Measurements from ENCODE around the gene SCNN1G.

The SCNN1G gene

DNA sequence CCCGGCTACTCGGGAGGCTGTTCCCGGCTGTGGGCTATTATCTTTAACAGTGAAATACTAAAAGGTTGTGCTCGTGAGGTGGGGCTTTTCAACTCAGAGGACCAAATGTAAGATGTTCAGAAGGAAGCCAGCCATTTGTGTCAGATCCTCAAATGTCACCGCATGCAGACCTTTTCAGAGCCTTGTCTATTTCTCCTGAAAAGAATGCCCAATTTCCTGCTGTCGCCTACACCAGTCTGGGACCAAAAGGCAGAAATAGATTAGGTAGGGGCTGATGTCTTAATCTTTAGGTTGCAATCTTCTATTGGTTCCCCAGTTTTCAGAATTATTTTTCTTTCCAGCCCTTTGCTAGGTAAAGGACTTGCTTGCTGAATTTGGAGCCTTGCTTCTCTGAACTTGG, 24.4 kb upstream of the SCNN1G start:
- no peak overlapping the region for H2AFZ ChIP-seq (ENCODE audit: low read depth, low read length)
- H2BK15ac ChIP-seq (ENCODE audit: low read depth, poor library complexity, severe bottlenecking), result no peak overlapping the region
- no peak overlapping the region for H3K4me3 ChIP-seq (ENCODE audit: insufficient read depth in 1 of 2, low read depth in 1 of 2, low read length in 2 of 2)
- no peak overlapping the region for H4K91ac ChIP-seq (ENCODE audit: low read length)
- peaks cover 3 to 14% of the 10 kb centered on the region in 2 experiments for H3K27me3 ChIP-seq (ENCODE audit: control insufficient read depth in 1 of 2, insufficient read depth in 1 of 2, low read length in 2 of 2)
- H3K27ac ChIP-seq (ENCODE audit: low read length, poor library complexity, severe bottlenecking), result no peak overlapping the region
- no peak overlapping the region for H4K8ac ChIP-seq (ENCODE audit: low read length)
- H3K36me3 ChIP-seq (ENCODE audit: control insufficient read depth in 1 of 2, insufficient read depth in 2 of 2, low read depth in 1 of 2, low read length in 2 of 2), result no peaks in the 10 kb centered on the region
- no peak overlapping the region for H2AK5ac ChIP-seq (ENCODE audit: low read length, severe bottlenecking)
- H3K14ac ChIP-seq (ENCODE audit: low read length in 2 of 2), result no peak overlapping the region
- 93% methylated on average over 6 of the region's 6 CpGs for WGBS
- no peak overlapping the region for H2BK120ac ChIP-seq (ENCODE audit: low read depth, low read length)
- H3K4me1 ChIP-seq (ENCODE audit: control insufficient read depth, insufficient read depth, low read depth, low read length), result no peaks in the 10 kb centered on the region
- no peak for DNase-seq
- H3K4me2 ChIP-seq (ENCODE audit: low read length, poor library complexity, severe bottlenecking), result no peak overlapping the region
- no peaks in the 10 kb centered on the region for H3K79me1 ChIP-seq (replicated peaks; ENCODE audit: low read length, poor library complexity, severe bottlenecking)
- H2BK12ac ChIP-seq (ENCODE audit: low read length in 2 of 2), result no peak overlapping the region
- no peak overlapping the region for H2BK5ac ChIP-seq (ENCODE audit: low read depth, low read length, poor library complexity, severe bottlenecking)
- no peak overlapping the region for H3K9ac ChIP-seq (ENCODE audit: low read length)
- no peaks in the 10 kb centered on the region for H3K9me3 ChIP-seq (ENCODE audit: control insufficient read depth, low read length)
- no peak overlapping the region for H3K4ac ChIP-seq (ENCODE audit: low read depth in 1 of 2, low read length in 2 of 2)
- no peak overlapping the region for H3K23ac ChIP-seq (ENCODE audit: low read length in 2 of 2)
- no peak overlapping the region for H3K18ac ChIP-seq (ENCODE audit: low read depth in 1 of 2, low read length in 2 of 2)

DNA sequence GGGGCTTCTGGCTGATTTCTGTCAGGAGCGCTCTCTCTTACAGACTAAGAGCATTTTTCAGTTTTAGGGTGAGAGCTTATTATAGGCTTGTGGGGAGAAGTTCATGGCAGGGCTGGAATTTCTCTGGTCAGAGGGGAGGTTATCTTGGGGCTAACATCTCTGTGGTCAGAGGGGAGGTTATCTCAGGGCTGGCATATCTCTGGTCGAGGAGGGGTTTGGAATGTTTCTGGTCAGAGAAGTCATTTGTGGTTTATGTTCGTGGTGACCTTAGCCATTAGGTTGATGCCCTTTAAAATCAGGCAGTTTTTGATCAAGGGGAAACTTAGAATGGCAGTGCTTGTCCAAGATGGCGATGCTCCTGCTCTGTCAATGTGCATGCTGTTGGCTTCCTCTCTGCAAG, 22.5 kb upstream of the SCNN1G start:
- Histone ChIP-seq H3K9ac (ENCODE audit: low read length) (no peak overlapping the region), H2BK15ac (ENCODE audit: low read depth, poor library complexity, severe bottlenecking) (no peak overlapping the region), H2BK12ac (ENCODE audit: low read length in 2 of 2) (no peak overlapping the region), H3K4ac (ENCODE audit: low read depth in 1 of 2, low read length in 2 of 2) (no peak overlapping the region), H3K36me3 (ENCODE audit: control insufficient read depth in 1 of 2, insufficient read depth in 2 of 2, low read depth in 1 of 2, low read length in 2 of 2) (no peaks in the 10 kb centered on the region), H3K4me3 (ENCODE audit: insufficient read depth in 1 of 2, low read depth in 1 of 2, low read length in 2 of 2) (no peak overlapping the region), H3K27ac (ENCODE audit: low read length, poor library complexity, severe bottlenecking) (no peak overlapping the region), H2BK5ac (ENCODE audit: low read depth, low read length, poor library complexity, severe bottlenecking) (no peak overlapping the region), H3K9me3 (ENCODE audit: control insufficient read depth, low read length) (peaks cover under 1% of the 10 kb centered on the region), H3K23ac (ENCODE audit: low read length in 2 of 2) (no peak overlapping the region), H4K91ac (ENCODE audit: low read length) (no peak overlapping the region), H4K8ac (ENCODE audit: low read length) (no peak overlapping the region), H2AFZ (ENCODE audit: low read depth, low read length) (no peak overlapping the region), H3K18ac (ENCODE audit: low read depth in 1 of 2, low read length in 2 of 2) (no peak overlapping the region), H3K79me1 (replicated peaks; ENCODE audit: low read length, poor library complexity, severe bottlenecking) (no peaks in the 10 kb centered on the region), H2BK120ac (ENCODE audit: low read depth, low read length) (no peak overlapping the region), H2AK5ac (ENCODE audit: low read length, severe bottlenecking) (no peak overlapping the region), H3K4me2 (ENCODE audit: low read length, poor library complexity, severe bottlenecking) (no peak overlapping the region), H3K4me1 (ENCODE audit: control insufficient read depth, insufficient read depth, low read depth, low read length) (no peaks in the 10 kb centered on the region), H3K27me3 (ENCODE audit: control insufficient read depth in 1 of 2, insufficient read depth in 1 of 2, low read length in 2 of 2) (peaks cover 3 to 11% of the 10 kb centered on the region in 2 experiments), H3K14ac (ENCODE audit: low read length in 2 of 2) (no peak overlapping the region)
- DNase-seq, result no peak
- 70% methylated on average over 4 of the region's 4 CpGs for WGBS

DNA sequence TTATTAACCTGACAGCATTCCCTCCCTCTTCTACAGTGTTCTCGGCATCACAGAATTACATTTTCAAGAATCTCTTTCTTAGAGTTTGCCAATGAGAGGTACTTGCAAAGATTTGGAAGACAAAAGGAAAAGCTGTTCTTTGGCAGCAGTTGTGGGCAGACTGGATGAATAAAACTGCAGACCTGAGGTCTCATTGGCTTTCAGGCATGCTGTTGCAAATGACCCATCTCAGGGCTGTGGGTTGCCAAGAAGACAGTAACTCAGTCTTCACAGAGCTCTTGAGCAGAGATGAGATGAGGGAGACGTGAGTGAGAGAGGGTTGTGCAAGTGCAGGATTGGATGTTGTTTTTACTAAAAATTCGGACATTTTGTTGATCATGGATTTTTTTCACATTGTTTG, 22.0 kb upstream of the SCNN1G start:
- Histone ChIP-seq H2BK12ac (ENCODE audit: low read length in 2 of 2) (no peak overlapping the region), H3K23ac (ENCODE audit: low read length in 2 of 2) (no peak overlapping the region), H3K79me1 (replicated peaks; ENCODE audit: low read length, poor library complexity, severe bottlenecking) (no peaks in the 10 kb centered on the region), H3K9me3 (ENCODE audit: control insufficient read depth, low read length) (peaks cover 5% of the 10 kb centered on the region), H2AK5ac (ENCODE audit: low read length, severe bottlenecking) (no peak overlapping the region), H3K27me3 (ENCODE audit: control insufficient read depth in 1 of 2, insufficient read depth in 1 of 2, low read length in 2 of 2) (peaks cover 2 to 11% of the 10 kb centered on the region in 2 experiments), H2BK5ac (ENCODE audit: low read depth, low read length, poor library complexity, severe bottlenecking) (no peak overlapping the region), H3K4me2 (ENCODE audit: low read length, poor library complexity, severe bottlenecking) (no peak overlapping the region), H2AFZ (ENCODE audit: low read depth, low read length) (no peak overlapping the region), H3K36me3 (ENCODE audit: control insufficient read depth in 1 of 2, insufficient read depth in 2 of 2, low read depth in 1 of 2, low read length in 2 of 2) (no peaks in the 10 kb centered on the region), H3K27ac (ENCODE audit: low read length, poor library complexity, severe bottlenecking) (no peak overlapping the region), H3K14ac (ENCODE audit: low read length in 2 of 2) (no peak overlapping the region), H4K91ac (ENCODE audit: low read length) (no peak overlapping the region), H3K4me3 (ENCODE audit: insufficient read depth in 1 of 2, low read depth in 1 of 2, low read length in 2 of 2) (no peak overlapping the region), H2BK15ac (ENCODE audit: low read depth, poor library complexity, severe bottlenecking) (no peak overlapping the region), H4K8ac (ENCODE audit: low read length) (no peak overlapping the region), H3K4ac (ENCODE audit: low read depth in 1 of 2, low read length in 2 of 2) (no peak overlapping the region), H2BK120ac (ENCODE audit: low read depth, low read length) (no peak overlapping the region), H3K18ac (ENCODE audit: low read depth in 1 of 2, low read length in 2 of 2) (no peak overlapping the region), H3K9ac (ENCODE audit: low read length) (no peak overlapping the region), H3K4me1 (ENCODE audit: control insufficient read depth, insufficient read depth, low read depth, low read length) (no peaks in the 10 kb centered on the region)
- no peak for DNase-seq
- 77% methylated on average over 3 of the region's 3 CpGs for WGBS

DNA sequence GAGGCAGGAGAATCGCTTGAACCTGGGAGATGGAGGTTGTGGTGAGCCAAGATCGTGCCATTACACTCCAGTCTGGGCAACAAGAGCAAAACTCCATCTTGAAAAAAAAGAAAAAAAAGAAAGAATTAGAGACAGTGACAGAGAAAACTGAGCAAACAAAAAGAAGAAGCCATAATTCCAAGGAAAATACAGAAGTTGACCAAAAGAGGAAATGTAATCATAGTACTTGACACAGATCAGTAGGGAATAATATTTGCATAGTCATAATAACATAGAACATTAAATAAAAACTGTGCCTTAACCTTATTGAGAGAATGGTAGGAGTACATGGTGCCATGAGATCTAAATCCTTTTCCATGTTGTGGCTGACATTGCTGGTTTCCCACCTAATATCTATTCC, 18.6 kb upstream of the SCNN1G start:
- H3K27me3 ChIP-seq (ENCODE audit: control insufficient read depth in 1 of 2, insufficient read depth in 1 of 2, low read length in 2 of 2), result peaks cover 0 to 4% of the 10 kb centered on the region in 2 experiments
- H3K18ac ChIP-seq (ENCODE audit: low read depth in 1 of 2, low read length in 2 of 2), result no peak overlapping the region
- no peaks in the 10 kb centered on the region for H3K4me1 ChIP-seq (ENCODE audit: control insufficient read depth, insufficient read depth, low read depth, low read length)
- H2BK5ac ChIP-seq (ENCODE audit: low read depth, low read length, poor library complexity, severe bottlenecking), result no peak overlapping the region
- H2AK5ac ChIP-seq (ENCODE audit: low read length, severe bottlenecking), result no peak overlapping the region
- H3K36me3 ChIP-seq (ENCODE audit: control insufficient read depth in 1 of 2, insufficient read depth in 2 of 2, low read depth in 1 of 2, low read length in 2 of 2), result no peaks in the 10 kb centered on the region
- no peak overlapping the region for H3K4ac ChIP-seq (ENCODE audit: low read depth in 1 of 2, low read length in 2 of 2)
- DNase-seq, result no peak
- H3K9ac ChIP-seq (ENCODE audit: low read length), result no peak overlapping the region
- no peak overlapping the region for H4K91ac ChIP-seq (ENCODE audit: low read length)
- H2BK12ac ChIP-seq (ENCODE audit: low read length in 2 of 2), result no peak overlapping the region
- no peak overlapping the region for H2AFZ ChIP-seq (ENCODE audit: low read depth, low read length)
- no peak overlapping the region for H2BK15ac ChIP-seq (ENCODE audit: low read depth, poor library complexity, severe bottlenecking)
- no peak overlapping the region for H3K27ac ChIP-seq (ENCODE audit: low read length, poor library complexity, severe bottlenecking)
- H3K4me3 ChIP-seq (ENCODE audit: insufficient read depth in 1 of 2, low read depth in 1 of 2, low read length in 2 of 2), result no peak overlapping the region
- 63% methylated on average over 1 of the region's 2 CpGs for WGBS
- no peak overlapping the region for H3K23ac ChIP-seq (ENCODE audit: low read length in 2 of 2)
- no peak overlapping the region for H4K8ac ChIP-seq (ENCODE audit: low read length)
- H3K79me1 ChIP-seq (replicated peaks; ENCODE audit: low read length, poor library complexity, severe bottlenecking), result no peaks in the 10 kb centered on the region
- H3K9me3 ChIP-seq (ENCODE audit: control insufficient read depth, low read length), result peaks cover 5% of the 10 kb centered on the region
- H2BK120ac ChIP-seq (ENCODE audit: low read depth, low read length), result no peak overlapping the region
- H3K4me2 ChIP-seq (ENCODE audit: low read length, poor library complexity, severe bottlenecking), result no peak overlapping the region
- H3K14ac ChIP-seq (ENCODE audit: low read length in 2 of 2), result no peak overlapping the region
